ENCODE results near the gene OR5J2.
"Not testable (repeated sequence)": the region's sequence is repeated elsewhere in the genome, so short reads cannot be mapped to it uniquely, and the experiment has no call there.

The OR5J2 gene

GRCh38 chr11:56196705-56197104 is 20.3 kb downstream of the OR5J2 start:
- no peaks in the 10 kb centered on the region for H3K79me2 ChIP-seq (ENCODE audit: control insufficient read depth, low read length)
- no peaks in the 10 kb centered on the region for H3K4me1 ChIP-seq (ENCODE audit: control insufficient read depth, low read length)
- no peaks in the 10 kb centered on the region for H3K9me3 ChIP-seq (ENCODE audit: control insufficient read depth, insufficient read depth, low read length)
- H3K27me3 ChIP-seq (ENCODE audit: control insufficient read depth, low read length), result no peaks in the 10 kb centered on the region
- H4K20me1 ChIP-seq (ENCODE audit: control insufficient read depth, insufficient read depth, low read depth, low read length), result no peaks in the 10 kb centered on the region
- no peak overlapping the region for H3K27ac ChIP-seq (ENCODE audit: low read depth, low read length)
- H3K4me3 ChIP-seq (ENCODE audit: low read length), result no peak overlapping the region
- H3K9me2 ChIP-seq (replicated peaks; ENCODE audit: control insufficient read depth, low read length), result no peaks in the 10 kb centered on the region
- no peaks in the 10 kb centered on the region for H3F3A ChIP-seq (ENCODE audit: control insufficient read depth, insufficient read depth)
- TF ChIP-seq EZH2phosphoT487 (IDR thresholded peaks at IDR 0.05; ENCODE audit: borderline replicate concordance, low read length) (no peak), CTCF (IDR thresholded peaks at IDR 0.05; ENCODE audit: low read depth, low read length, poor library complexity, severe bottlenecking) (no peak)
- no peak overlapping the region for H3K4me2 ChIP-seq (ENCODE audit: low read length)
- no peaks in the 10 kb centered on the region for H3K36me3 ChIP-seq (ENCODE audit: control insufficient read depth, low read length)

GRCh38 chr11:56197367-56197766 is 20.9 kb downstream of the OR5J2 start:
- Histone ChIP-seq H3F3A (ENCODE audit: control insufficient read depth, insufficient read depth) (no peaks in the 10 kb centered on the region), H3K9me2 (replicated peaks; ENCODE audit: control insufficient read depth, low read length) (no peaks in the 10 kb centered on the region), H3K36me3 (ENCODE audit: control insufficient read depth, low read length) (no peaks in the 10 kb centered on the region), H3K4me2 (ENCODE audit: low read length) (no peak overlapping the region), H3K4me3 (ENCODE audit: low read length) (no peak overlapping the region), H3K79me2 (ENCODE audit: control insufficient read depth, low read length) (no peaks in the 10 kb centered on the region), H3K27ac (ENCODE audit: low read depth, low read length) (no peak overlapping the region), H3K27me3 (ENCODE audit: control insufficient read depth, low read length) (no peaks in the 10 kb centered on the region), H3K9me3 (ENCODE audit: control insufficient read depth, insufficient read depth, low read length) (no peaks in the 10 kb centered on the region), H4K20me1 (ENCODE audit: control insufficient read depth, insufficient read depth, low read depth, low read length) (no peaks in the 10 kb centered on the region), H3K4me1 (ENCODE audit: control insufficient read depth, low read length) (no peaks in the 10 kb centered on the region)
- no peak for TF ChIP-seq EZH2phosphoT487 (IDR thresholded peaks at IDR 0.05; ENCODE audit: borderline replicate concordance, low read length)
- TF ChIP-seq CTCF (IDR thresholded peaks at IDR 0.05; ENCODE audit: low read depth, low read length, poor library complexity, severe bottlenecking), result no peak

- H3K9me3 ChIP-seq (ENCODE audit: control insufficient read depth, insufficient read depth, low read length), result peaks cover 4% of the 10 kb centered on the region; the same call in 1 of the 2 replicates
- no peak for TF ChIP-seq EZH2phosphoT487 (IDR thresholded peaks at IDR 0.05; ENCODE audit: borderline replicate concordance, low read length)
- no peak for TF ChIP-seq CTCF (IDR thresholded peaks at IDR 0.05; ENCODE audit: low read depth, low read length, poor library complexity, severe bottlenecking)
- no peaks in the 10 kb centered on the region for H3K4me1 ChIP-seq (ENCODE audit: control insufficient read depth, low read length)
- no peaks in the 10 kb centered on the region for H3K79me2 ChIP-seq (ENCODE audit: control insufficient read depth, low read length)
- H3K36me3 ChIP-seq (ENCODE audit: control insufficient read depth, low read length), result no peaks in the 10 kb centered on the region
- no peaks in the 10 kb centered on the region for H3K9me2 ChIP-seq (replicated peaks; ENCODE audit: control insufficient read depth, low read length)
- no peaks in the 10 kb centered on the region for H3K27me3 ChIP-seq (ENCODE audit: control insufficient read depth, low read length)
- no peak overlapping the region for H3K4me2 ChIP-seq (ENCODE audit: low read length)
- no peak overlapping the region for H3K27ac ChIP-seq (ENCODE audit: low read depth, low read length)
- H3F3A ChIP-seq (ENCODE audit: control insufficient read depth, insufficient read depth), result no peaks in the 10 kb centered on the region
- no peaks in the 10 kb centered on the region for H4K20me1 ChIP-seq (ENCODE audit: control insufficient read depth, insufficient read depth, low read depth, low read length)
- no peak overlapping the region for H3K4me3 ChIP-seq (ENCODE audit: low read length)
Measured at GRCh38 chr11:56207790-56208189, 31.4 kb downstream of the OR5J2 start.

- no peak overlapping the region for H3K4me3 ChIP-seq (ENCODE audit: low read length)
- no peaks in the 10 kb centered on the region for H3K4me1 ChIP-seq (ENCODE audit: control insufficient read depth, low read length)
- no peak overlapping the region for H3K4me2 ChIP-seq (ENCODE audit: low read length)
- no peaks in the 10 kb centered on the region for H3K9me2 ChIP-seq (replicated peaks; ENCODE audit: control insufficient read depth, low read length)
- no peaks in the 10 kb centered on the region for H3K79me2 ChIP-seq (ENCODE audit: control insufficient read depth, low read length)
- no peaks in the 10 kb centered on the region for H3K27me3 ChIP-seq (ENCODE audit: control insufficient read depth, low read length)
- TF ChIP-seq EZH2phosphoT487 (IDR thresholded peaks at IDR 0.05; ENCODE audit: borderline replicate concordance, low read length) (no peak), CTCF (IDR thresholded peaks at IDR 0.05; ENCODE audit: low read depth, low read length, poor library complexity, severe bottlenecking) (no peak)
- H4K20me1 ChIP-seq (ENCODE audit: control insufficient read depth, insufficient read depth, low read depth, low read length), result no peaks in the 10 kb centered on the region
- H3F3A ChIP-seq (ENCODE audit: control insufficient read depth, insufficient read depth), result no peaks in the 10 kb centered on the region
- no peak overlapping the region for H3K27ac ChIP-seq (ENCODE audit: low read depth, low read length)
- H3K36me3 ChIP-seq (ENCODE audit: control insufficient read depth, low read length), result no peaks in the 10 kb centered on the region
- peaks cover 4% of the 10 kb centered on the region; the same call in 1 of the 2 replicates for H3K9me3 ChIP-seq (ENCODE audit: control insufficient read depth, insufficient read depth, low read length)
Measured at GRCh38 chr11:56214537-56214936, 38.1 kb downstream of the OR5J2 start.

- not testable (repeated sequence) for H3F3A ChIP-seq (ENCODE audit: control insufficient read depth, insufficient read depth); H3K27me3 ChIP-seq (ENCODE audit: control insufficient read depth, low read length); H4K20me1 ChIP-seq (ENCODE audit: control insufficient read depth, insufficient read depth, low read depth, low read length); H3K9me2 ChIP-seq (replicated peaks; ENCODE audit: control insufficient read depth, low read length); H3K27ac ChIP-seq (ENCODE audit: low read depth, low read length); H3K4me1 ChIP-seq (ENCODE audit: control insufficient read depth, low read length); H3K4me2 ChIP-seq (ENCODE audit: low read length); H3K36me3 ChIP-seq (ENCODE audit: control insufficient read depth, low read length); H3K9me3 ChIP-seq (ENCODE audit: control insufficient read depth, insufficient read depth, low read length); H3K4me3 ChIP-seq (ENCODE audit: low read length); H3K79me2 ChIP-seq (ENCODE audit: control insufficient read depth, low read length)
Measured at GRCh38 chr11:56219735-56220134, 43.3 kb downstream of the OR5J2 start.

Data from DOHH2 (cell line).